ENCODE measurements around the gene LIME1. TPM values are rescaled to one million over a fixed set of nuclear protein-coding genes. Genes with fewer than 3 reads are reported as not detected.

The LIME1 gene
- polyA plus RNA-seq, 3 donors from 2014 or later: 177 to 227 (median 180) TPM

DNA sequence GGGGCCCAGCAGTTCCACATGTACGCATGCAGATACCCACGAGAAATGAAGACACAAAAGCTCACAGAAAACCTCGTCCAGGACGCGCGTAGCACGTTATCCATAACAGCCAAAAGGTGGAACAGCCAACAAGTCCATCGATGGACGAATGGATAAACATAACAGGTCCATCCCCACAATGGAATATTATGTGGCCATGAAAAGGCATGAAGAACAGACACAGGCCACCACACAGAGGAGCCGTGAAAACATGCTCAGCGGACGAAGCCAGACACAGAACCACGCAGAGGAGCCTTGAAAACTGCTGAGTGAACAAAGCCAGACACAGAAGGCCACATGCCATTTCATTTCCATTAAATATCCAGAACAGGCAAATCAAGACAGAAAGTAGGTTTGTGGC lies 41.1 kb downstream of the LIME1 start:
- Mint-ChIP-seq H3K9me3 (no peaks in the 10 kb centered on the region), H3K4me3 (no peak overlapping the region), H3K27ac (no peak overlapping the region), H3K36me3 (no peaks in the 10 kb centered on the region), H3K27me3 (ENCODE audit: low read depth in 3 of 3) (peaks cover 0 to 2% (median 0%) of the 10 kb centered on the region in 3 donors), H3K4me1 (no peaks in the 10 kb centered on the region)
- DNase-seq: no peak

DNA sequence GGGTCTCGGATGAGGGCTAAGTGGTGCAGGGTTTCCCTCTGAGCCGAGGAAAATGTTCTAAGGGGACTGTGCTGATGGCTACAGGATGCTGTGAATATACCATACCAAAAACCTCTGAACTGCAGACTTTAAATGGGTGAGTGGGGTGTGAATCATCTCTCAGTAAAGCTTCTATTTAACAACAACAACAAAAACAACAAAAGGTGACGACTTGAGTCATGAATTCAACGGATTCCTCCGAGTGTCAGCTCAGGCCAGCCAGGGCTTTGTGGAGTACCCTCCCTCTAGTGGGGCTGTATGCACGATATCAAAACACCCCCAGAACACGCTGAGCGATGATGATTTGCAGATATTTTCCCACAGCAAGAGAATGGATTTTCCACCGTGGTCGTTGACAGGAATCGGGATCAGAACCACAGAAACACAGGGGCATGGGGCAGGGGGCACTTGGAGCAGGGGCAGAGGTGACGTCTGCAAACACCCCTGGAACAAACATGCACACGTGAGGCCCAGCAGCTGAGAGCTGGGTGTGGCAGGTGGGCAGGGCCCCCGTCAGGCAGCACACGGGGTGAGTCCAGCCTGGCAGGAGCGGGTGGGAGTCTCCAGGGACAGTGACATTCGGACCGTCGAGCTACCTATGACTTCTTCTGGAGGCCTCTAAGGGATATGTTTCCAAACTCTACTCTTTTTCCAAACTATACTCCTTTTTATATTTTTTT lies 41.7 kb downstream of the LIME1 start:
- H3K9me3 Mint-ChIP-seq: no peaks in the 10 kb centered on the region

DNA sequence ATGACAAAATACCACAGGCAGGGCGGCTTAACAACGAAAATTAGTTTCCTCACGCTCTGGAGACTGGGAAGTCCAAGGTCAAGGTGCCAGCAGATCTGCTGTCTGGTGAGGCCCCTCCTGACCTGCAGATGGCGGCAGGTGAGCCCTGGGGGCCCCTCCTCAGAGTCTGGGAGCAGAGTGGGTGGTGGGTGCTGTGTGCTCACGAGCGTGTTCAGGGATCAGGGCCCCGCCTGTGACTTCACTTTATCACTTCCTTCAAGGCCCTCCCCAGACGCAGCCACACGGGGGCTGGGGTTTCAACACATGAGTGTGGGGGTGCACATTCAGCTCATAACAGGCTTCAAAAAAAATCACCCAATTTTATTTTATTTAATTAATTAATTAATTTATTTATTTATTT lies 42.4 kb downstream of the LIME1 start:
- H3K4me3 Mint-ChIP-seq: no peak overlapping the region
- H3K4me1 Mint-ChIP-seq: no peaks in the 10 kb centered on the region
- H3K9me3 Mint-ChIP-seq: no peaks in the 10 kb centered on the region
- DNase-seq: no peak
- H3K27me3 Mint-ChIP-seq (ENCODE audit: low read depth in 3 of 3): peaks cover 0 to 2% (median 0%) of the 10 kb centered on the region in 3 donors
- no peaks in the 10 kb centered on the region for H3K36me3 Mint-ChIP-seq
- no peak overlapping the region for H3K27ac Mint-ChIP-seq

More for the DNA sequence above, 41.7 kb downstream of the LIME1 start:
- no peaks in the 10 kb centered on the region for H3K4me1 Mint-ChIP-seq
- no peak overlapping the region for H3K4me3 Mint-ChIP-seq
- no peak for DNase-seq
- no peak overlapping the region for H3K27ac Mint-ChIP-seq
- no peaks in the 10 kb centered on the region for H3K36me3 Mint-ChIP-seq
- H3K27me3 Mint-ChIP-seq (ENCODE audit: low read depth in 3 of 3): peaks cover 0 to 2% (median 0%) of the 10 kb centered on the region in 3 donors

DNA sequence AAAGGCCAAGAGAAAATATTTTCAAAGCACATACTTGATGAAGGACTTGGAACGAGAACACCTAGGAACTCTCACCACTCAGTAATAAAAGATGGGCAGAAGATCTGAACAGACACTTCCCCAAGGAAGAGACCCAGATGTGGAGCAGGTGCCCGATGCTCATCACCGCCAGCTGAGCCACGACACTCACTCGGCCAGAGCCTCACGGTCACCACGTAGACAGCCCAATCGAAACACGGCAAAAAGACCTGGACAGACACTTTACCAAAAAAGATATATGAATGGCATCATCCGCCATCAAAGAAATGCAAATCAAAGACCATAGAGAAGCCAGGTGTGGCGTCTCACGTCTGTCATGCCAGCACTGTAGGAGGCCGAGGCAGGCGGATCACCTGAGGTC lies 44.7 kb downstream of the LIME1 start:
- Mint-ChIP-seq H3K27ac (no peak overlapping the region), H3K36me3 (no peaks in the 10 kb centered on the region), H3K27me3 (ENCODE audit: low read depth in 3 of 3) (peaks cover 0 to 2% (median 0%) of the 10 kb centered on the region in 3 donors), H3K4me1 (no peaks in the 10 kb centered on the region), H3K9me3 (no peaks in the 10 kb centered on the region), H3K4me3 (no peak overlapping the region)
- no peak for DNase-seq

DNA sequence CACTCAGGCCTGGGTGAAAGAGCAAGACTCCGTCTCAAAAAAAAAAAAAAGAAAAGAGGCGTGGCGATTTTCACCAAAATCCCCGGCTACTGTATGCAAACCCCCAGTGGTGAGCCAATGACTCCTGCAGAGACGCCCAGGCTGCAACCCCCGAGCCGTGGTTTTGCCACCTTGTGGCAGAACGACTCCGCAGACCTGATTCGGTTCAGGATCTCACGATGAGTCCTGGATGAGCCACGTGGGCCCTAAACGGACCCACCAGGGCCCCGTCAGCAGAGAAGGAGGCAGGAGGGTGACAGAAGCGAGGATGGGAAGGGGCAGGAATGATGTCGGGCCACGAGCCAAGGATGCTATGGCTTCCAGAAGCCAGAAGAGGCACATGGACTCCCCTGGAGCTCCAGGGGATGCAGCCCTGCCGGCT lies 45.6 kb downstream of the LIME1 start:
- peak in 1 of 3 donors; percentile 50 for DNase-seq
- Mint-ChIP-seq H3K27me3 (ENCODE audit: low read depth in 3 of 3) (peaks cover 0 to 2% (median 0%) of the 10 kb centered on the region in 3 donors), H3K4me1 (no peaks in the 10 kb centered on the region), H3K4me3 (no peak overlapping the region), H3K9me3 (no peaks in the 10 kb centered on the region), H3K36me3 (no peaks in the 10 kb centered on the region), H3K27ac (no peak overlapping the region)

DNA sequence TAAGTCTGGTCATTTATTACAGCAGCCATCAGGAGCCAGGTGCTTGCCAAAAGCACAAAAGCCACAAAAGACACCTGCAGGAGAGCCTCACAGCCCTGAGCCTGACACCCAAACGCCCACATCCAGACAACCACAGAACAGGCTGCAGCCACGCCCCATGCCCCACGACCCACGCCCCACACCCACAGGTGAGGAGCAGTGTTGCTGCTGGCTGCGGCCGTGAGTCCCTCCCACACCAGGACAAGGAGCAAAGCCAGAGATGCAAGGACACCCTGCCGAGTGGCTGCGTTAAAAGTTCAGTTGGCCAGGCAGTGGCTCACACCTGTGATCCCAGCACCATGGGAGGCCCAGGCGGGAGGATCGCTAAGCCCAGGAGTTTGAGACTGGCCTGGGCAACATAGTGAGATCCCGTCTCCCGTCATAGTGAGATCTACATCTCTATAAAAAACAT lies 46.1 kb downstream of the LIME1 start:
- Mint-ChIP-seq H3K4me1 (no peaks in the 10 kb centered on the region), H3K27me3 (ENCODE audit: low read depth in 3 of 3) (peaks cover 0 to 2% (median 0%) of the 10 kb centered on the region in 3 donors), H3K36me3 (no peaks in the 10 kb centered on the region), H3K4me3 (no peak overlapping the region), H3K9me3 (no peaks in the 10 kb centered on the region), H3K27ac (no peak overlapping the region)
- DNase-seq: no peak

DNA sequence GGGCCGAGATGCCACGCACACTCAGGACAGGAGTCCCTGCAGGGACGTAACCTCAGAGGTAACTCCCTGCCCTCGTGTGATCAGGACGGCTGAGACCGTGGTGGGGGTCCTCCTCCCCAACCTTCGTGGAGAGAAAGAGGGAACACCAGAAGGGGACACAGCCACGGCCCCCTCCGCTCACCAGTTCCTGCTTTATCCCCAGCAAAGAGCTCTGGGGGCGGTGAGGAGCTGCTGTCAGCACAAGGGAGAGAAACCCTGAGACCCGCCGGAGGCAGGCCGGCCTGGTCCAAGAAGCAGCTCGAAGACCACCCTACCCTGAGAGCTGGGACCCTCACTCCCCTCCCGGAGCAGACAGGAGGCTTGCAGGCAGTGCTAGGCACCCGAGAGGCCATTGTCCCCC lies 47.5 kb downstream of the LIME1 start:
- peaks cover 2% of the 10 kb centered on the region in 3 donors for H3K27me3 Mint-ChIP-seq (ENCODE audit: low read depth in 3 of 3)
- no peak for DNase-seq
- no peak overlapping the region for H3K4me3 Mint-ChIP-seq
- H3K36me3 Mint-ChIP-seq: no peaks in the 10 kb centered on the region
- no peaks in the 10 kb centered on the region for H3K4me1 Mint-ChIP-seq
- no peaks in the 10 kb centered on the region for H3K9me3 Mint-ChIP-seq
- no peak overlapping the region for H3K27ac Mint-ChIP-seq

DNA sequence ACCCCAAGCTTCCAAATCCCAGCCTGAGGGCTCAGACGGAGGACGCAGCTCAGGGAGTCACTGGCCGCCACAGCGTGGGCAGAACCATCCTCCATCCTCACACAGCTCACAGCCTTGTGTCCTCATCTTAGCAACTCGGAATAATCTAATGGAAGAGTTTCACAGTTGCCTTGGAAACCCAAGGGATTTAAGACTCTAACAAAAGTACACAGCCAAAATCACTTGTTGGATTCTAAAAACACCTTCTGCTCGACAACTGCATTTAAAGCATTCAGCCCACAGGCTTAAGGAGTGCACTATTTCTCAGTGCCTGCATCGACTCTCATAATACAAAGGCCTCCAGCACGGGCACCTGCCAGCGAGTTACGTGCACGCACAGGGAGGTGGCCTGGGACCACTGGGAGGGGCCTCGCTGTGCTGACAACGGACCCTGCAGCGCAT lies 49.2 kb downstream of the LIME1 start:
- Mint-ChIP-seq H3K4me1 (no peaks in the 10 kb centered on the region), H3K27me3 (ENCODE audit: low read depth in 3 of 3) (peaks cover 2 to 5% (median 2%) of the 10 kb centered on the region in 3 donors), H3K27ac (no peak overlapping the region), H3K36me3 (no peaks in the 10 kb centered on the region), H3K9me3 (no peaks in the 10 kb centered on the region), H3K4me3 (no peak overlapping the region)
- DNase-seq: no peak

DNA sequence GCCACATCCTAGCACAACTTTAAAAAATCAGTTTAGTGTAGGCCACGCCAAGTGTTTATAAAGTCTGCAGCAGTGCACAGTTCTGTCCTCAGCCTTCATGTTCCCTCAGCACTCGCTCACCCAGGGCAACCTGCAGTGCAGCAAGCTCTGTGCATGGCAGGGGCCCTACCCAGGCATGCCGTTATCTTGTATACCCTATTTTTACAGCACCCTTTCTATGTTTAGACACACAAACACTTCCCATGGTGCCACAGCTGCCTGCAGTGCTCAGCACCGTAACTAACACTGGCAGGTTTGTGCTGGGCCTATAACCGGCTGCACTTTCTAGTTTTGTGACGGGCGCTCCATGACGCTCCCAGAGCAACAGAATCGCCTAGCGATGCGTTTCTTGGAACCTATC lies 50.8 kb downstream of the LIME1 start:
- Mint-ChIP-seq H3K27ac (no peak overlapping the region), H3K4me1 (no peaks in the 10 kb centered on the region), H3K4me3 (no peak overlapping the region), H3K36me3 (no peaks in the 10 kb centered on the region), H3K9me3 (no peaks in the 10 kb centered on the region), H3K27me3 (ENCODE audit: low read depth in 3 of 3) (peaks cover 2 to 3% (median 2%) of the 10 kb centered on the region in 3 donors)
- no peak for DNase-seq

DNA sequence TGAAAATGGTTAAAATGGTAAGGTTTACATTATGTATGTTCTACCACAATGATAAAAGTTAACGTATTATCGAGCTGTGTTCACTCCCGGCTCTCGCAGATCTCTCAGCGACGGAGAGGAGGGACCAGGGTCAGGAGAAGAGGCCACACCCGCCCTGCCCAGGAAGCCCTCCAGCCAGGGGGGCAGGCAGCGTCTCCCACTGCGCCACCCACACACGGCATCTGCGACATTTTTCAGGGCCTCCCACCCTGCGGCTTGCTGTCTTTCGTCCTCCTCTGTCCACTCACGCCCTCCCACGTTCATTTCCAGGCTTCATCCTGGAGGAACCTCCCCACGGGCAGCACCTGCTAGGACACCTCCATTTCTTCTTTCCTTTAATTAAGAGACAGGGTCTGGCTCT lies 51.3 kb downstream of the LIME1 start:
- H3K4me3 Mint-ChIP-seq: no peak overlapping the region
- no peak overlapping the region for H3K27ac Mint-ChIP-seq
- DNase-seq: no peak
- no peaks in the 10 kb centered on the region for H3K36me3 Mint-ChIP-seq
- H3K9me3 Mint-ChIP-seq: no peaks in the 10 kb centered on the region
- no peaks in the 10 kb centered on the region for H3K4me1 Mint-ChIP-seq
- H3K27me3 Mint-ChIP-seq (ENCODE audit: low read depth in 3 of 3): peaks cover 2 to 3% (median 2%) of the 10 kb centered on the region in 3 donors

Other genes with a start within 250 kb of the LIME1 start
- not detected for gene EEF1A2, start 237.6 kb upstream of the LIME1 start, polyA plus RNA-seq
- gene PPDPF, start 215.9 kb upstream of the LIME1 start, polyA plus RNA-seq: 10 to 100 TPM; 14.9 to 84.3 (median 41.9) TPM
- under 1 TPM in 1 of 3 donors, not detected in 2; 0.37 TPM for gene PTK6, start 199.3 kb upstream of the LIME1 start, polyA plus RNA-seq
- gene SRMS, start 188.9 kb upstream of the LIME1 start, polyA plus RNA-seq: not detected
- gene FNDC11, start 182.5 kb upstream of the LIME1 start, polyA plus RNA-seq: not detected
- gene HELZ2, start 162.4 kb upstream of the LIME1 start, polyA plus RNA-seq: 10 to 100 TPM in 1 of 3 donors, 1 to 10 TPM in 2; 2.4 to 11.3 (median 3.7) TPM
- gene GMEB2, start 109.6 kb upstream of the LIME1 start, polyA plus RNA-seq: 10 to 100 TPM in 1 of 3 donors, 1 to 10 TPM in 1, not detected in 1; 2.7 to 11.4 TPM
- gene STMN3, start 83.2 kb upstream of the LIME1 start, polyA plus RNA-seq: 1 to 10 TPM in 2 of 3 donors, under 1 TPM in 1; 0.36 to 1.6 (median 1.1) TPM
- gene RTEL1, start 78.4 kb upstream of the LIME1 start, polyA plus RNA-seq: 1 to 10 TPM in 2 of 3 donors, not detected in 1; 1.5 to 7.3 TPM
- not detected for gene TNFRSF6B, start 40.0 kb upstream of the LIME1 start, polyA plus RNA-seq
- gene ARFRP1, start 28.7 kb upstream of the LIME1 start, polyA plus RNA-seq: 10 to 100 TPM; 43.0 to 72.7 (median 54.3) TPM
- gene ZGPAT, start 28.6 kb upstream of the LIME1 start, polyA plus RNA-seq: 10 to 100 TPM; 26.6 to 64.1 (median 33.9) TPM
- gene SLC2A4RG, start 3.1 kb downstream of the LIME1 start, polyA plus RNA-seq: 1 to 10 TPM; 1.5 to 3.6 (median 3.2) TPM
- gene ZBTB46, start 94.6 kb downstream of the LIME1 start, polyA plus RNA-seq: under 1 TPM; 0.16 to 0.32 (median 0.32) TPM
- under 1 TPM in 1 of 3 donors, not detected in 2; 0.34 TPM for gene ABHD16B, start 124.8 kb downstream of the LIME1 start, polyA plus RNA-seq
- 10 to 100 TPM; 67.5 to 90.8 (median 79.3) TPM for gene TPD52L2, start 128.6 kb downstream of the LIME1 start, polyA plus RNA-seq
- gene DNAJC5, start 158.5 kb downstream of the LIME1 start, polyA plus RNA-seq: 1 to 10 TPM; 1.4 to 8.2 (median 2.9) TPM
- gene UCKL1, start 219.8 kb downstream of the LIME1 start, polyA plus RNA-seq: 10 to 100 TPM; 19.3 to 35.5 (median 30.8) TPM
- under 1 TPM in 2 of 3 donors, not detected in 1; 0.36 to 0.63 TPM for gene ZNF512B, start 233.3 kb downstream of the LIME1 start, polyA plus RNA-seq
- gene SAMD10, start 243.0 kb downstream of the LIME1 start, polyA plus RNA-seq: 10 to 100 TPM in 1 of 3 donors, 1 to 10 TPM in 2; 6.5 to 13.2 (median 8.5) TPM
- 10 to 100 TPM; 52.6 to 94.4 (median 63.1) TPM for gene PRPF6, start 244.5 kb downstream of the LIME1 start, polyA plus RNA-seq